Psoas muscle (tissue), 8 donors: ENCODE measurements around the gene SLC12A6. TPM values are rescaled to one million over a fixed set of nuclear protein-coding genes. Genes with fewer than 3 reads are reported as not detected.
"Not testable (repeated sequence)": the region's sequence is repeated elsewhere in the genome, so short reads cannot be mapped to it uniquely, and the experiment has no call there.

Experiments used
- ATAC-seq, 4 donors: fragments of 200-7000 bp; cut with Tn5 transposase; one replicate each; pipeline ENCODE4 v1.9.1; 2020; ENCODE audit warnings: moderate library complexity in 3 of 4, mild to moderate bottlenecking in 2 of 4
- DNase-seq, 2 donors: peaks; one replicate each; pipeline ENCODE4 v3.0.0-alpha.2; 2020
- H3K27ac ChIP-seq: fragments of 200-600 bp; one replicate; pipeline ENCODE4 v1.8.0; 2022
- H3K27me3 ChIP-seq, 3 donors: fragments of 200-600 bp in 1 of 3; one replicate each; pipeline versions ENCODE4 v1.6.1 to v1.8.0; 2013 to 2022; ENCODE audit warnings: low read length in 2 of 3, mild to moderate bottlenecking in 2 of 3, moderate library complexity in 1 of 3; ENCODE audit not compliant: insufficient read depth in 3 of 3
- H3K36me3 ChIP-seq, 2 donors: fragments of 200-600 bp in 1 of 2; one replicate each; pipeline versions ENCODE4 v1.6.1 to v1.8.0; 2013 to 2022; ENCODE audit warnings: low read depth in 1 of 2, mild to moderate bottlenecking in 1 of 2, moderate library complexity in 1 of 2; ENCODE audit not compliant: insufficient read depth in 1 of 2
- H3K4me1 ChIP-seq: fragments of 200-600 bp; one replicate; pipeline ENCODE4 v1.8.0; 2022
- H3K4me3 ChIP-seq: fragments of 200-600 bp; one replicate; pipeline ENCODE4 v1.8.0; 2022; ENCODE audit warnings: mild to moderate bottlenecking
- H3K9me3 ChIP-seq: fragments of 200-600 bp; one replicate; pipeline ENCODE4 v1.8.0; 2022
- WGBS, 3 donors: extraction: QIAGEN DNeasy Blood & Tissue Kit; methylation state at CpG; one replicate each; pipeline versions ENCODE4 v1.1.6 to v1.1.7; 2013; 5-methylcytosine and 5-hydroxymethylcytosine counted together
- intact Hi-C, 2 donors: fragments of 100-400 bp; cut with DNase I; formaldehyde crosslinking; loops; one replicate each; pipeline versions ENCODE4 v1.11.0 to v1.14.2; 2022
- polyA plus RNA-seq, 3 donors: library from polyadenylated mRNA; stranded (reverse); fragments of 200-250 nt; gene quantifications; one replicate each; pipeline ENCODE4 v1.2.3, GENCODE V29; 2013
- total RNA-seq, 4 donors: library from RNA; stranded (reverse); fragmentation: NEBNext Ultra II Directional in 2 of 4; extraction: Animal tissue kit (Norgen Biotek cat#: 25700) in 2 of 4; gene quantifications; one replicate each; pipeline versions ENCODE4 v1.2.1 to v1.2.4, GENCODE V29; 2021 to 2023
- TF ChIP-seq, protein P1 (sequence below): fragments of 200-600 bp; IDR thresholded peaks from one replicate; pipeline ENCODE4 v1.8.0; 2022; ENCODE audit warnings: antibody characterized with exemption
- donor health status: healthy with polysubstance abuse.
- donor health status: DM: no; HTN: no; CAD: no; lungs with moderate emphysema.
- donor health status: Bipolar disorder and iron deficiency.
- donor health status: healthy.
- donor health status: DM: yes; HTN: yes; CAD: no.
- donor health status: DM: no; HTN: no; CAD: no.
- donor health status: DM: no; HTN: no; CAD: no.
- donor health status: DM: yes; HTN: yes; CAD: no.

SLC12A6 gene
- total and polyA plus RNA-seq, 7 donors, result 2.3 to 22.1 (median 12.3) TPM

GRCh38 chr15:34349769-34350168 is 12.2 kb upstream of the SLC12A6 start:
- no peaks in the 10 kb centered on the region for H3K9me3 ChIP-seq
- ATAC-seq (no peak), DNase-seq (no peak)
- intact Hi-C loops, result no loop called here
- TF ChIP-seq, protein P1, sequence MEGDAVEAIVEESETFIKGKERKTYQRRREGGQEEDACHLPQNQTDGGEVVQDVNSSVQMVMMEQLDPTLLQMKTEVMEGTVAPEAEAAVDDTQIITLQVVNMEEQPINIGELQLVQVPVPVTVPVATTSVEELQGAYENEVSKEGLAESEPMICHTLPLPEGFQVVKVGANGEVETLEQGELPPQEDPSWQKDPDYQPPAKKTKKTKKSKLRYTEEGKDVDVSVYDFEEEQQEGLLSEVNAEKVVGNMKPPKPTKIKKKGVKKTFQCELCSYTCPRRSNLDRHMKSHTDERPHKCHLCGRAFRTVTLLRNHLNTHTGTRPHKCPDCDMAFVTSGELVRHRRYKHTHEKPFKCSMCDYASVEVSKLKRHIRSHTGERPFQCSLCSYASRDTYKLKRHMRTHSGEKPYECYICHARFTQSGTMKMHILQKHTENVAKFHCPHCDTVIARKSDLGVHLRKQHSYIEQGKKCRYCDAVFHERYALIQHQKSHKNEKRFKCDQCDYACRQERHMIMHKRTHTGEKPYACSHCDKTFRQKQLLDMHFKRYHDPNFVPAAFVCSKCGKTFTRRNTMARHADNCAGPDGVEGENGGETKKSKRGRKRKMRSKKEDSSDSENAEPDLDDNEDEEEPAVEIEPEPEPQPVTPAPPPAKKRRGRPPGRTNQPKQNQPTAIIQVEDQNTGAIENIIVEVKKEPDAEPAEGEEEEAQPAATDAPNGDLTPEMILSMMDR, result no peak
- no peaks in the 10 kb centered on the region for H3K27me3 ChIP-seq
- no peaks in the 10 kb centered on the region for H3K36me3 ChIP-seq
- WGBS, 3 donors, result 80 to 82% (median 82%) methylated on average over 4 of the region's 4 CpGs
- H3K27ac ChIP-seq, result no peak overlapping the region
- no peaks in the 10 kb centered on the region for H3K4me1 ChIP-seq
- H3K4me3 ChIP-seq, result no peak overlapping the region

- H3K27me3 ChIP-seq, result no peaks in the 10 kb centered on the region
- TF ChIP-seq, protein P1, result no peak
- no peaks in the 10 kb centered on the region for H3K4me1 ChIP-seq
- H3K4me3 ChIP-seq, result no peak overlapping the region
- 80 to 90% (median 82%) methylated on average over 1 of the region's 1 CpG for WGBS, 3 donors
- no peaks in the 10 kb centered on the region for H3K9me3 ChIP-seq
- no peaks in the 10 kb centered on the region for H3K36me3 ChIP-seq
- ATAC-seq, result no peak
- no peak for DNase-seq
- intact Hi-C loops, result no loop called here
- H3K27ac ChIP-seq, result no peak overlapping the region
Observed at GRCh38 chr15:34348735-34349300, 11.2 kb upstream of the SLC12A6 start.

DNA sequence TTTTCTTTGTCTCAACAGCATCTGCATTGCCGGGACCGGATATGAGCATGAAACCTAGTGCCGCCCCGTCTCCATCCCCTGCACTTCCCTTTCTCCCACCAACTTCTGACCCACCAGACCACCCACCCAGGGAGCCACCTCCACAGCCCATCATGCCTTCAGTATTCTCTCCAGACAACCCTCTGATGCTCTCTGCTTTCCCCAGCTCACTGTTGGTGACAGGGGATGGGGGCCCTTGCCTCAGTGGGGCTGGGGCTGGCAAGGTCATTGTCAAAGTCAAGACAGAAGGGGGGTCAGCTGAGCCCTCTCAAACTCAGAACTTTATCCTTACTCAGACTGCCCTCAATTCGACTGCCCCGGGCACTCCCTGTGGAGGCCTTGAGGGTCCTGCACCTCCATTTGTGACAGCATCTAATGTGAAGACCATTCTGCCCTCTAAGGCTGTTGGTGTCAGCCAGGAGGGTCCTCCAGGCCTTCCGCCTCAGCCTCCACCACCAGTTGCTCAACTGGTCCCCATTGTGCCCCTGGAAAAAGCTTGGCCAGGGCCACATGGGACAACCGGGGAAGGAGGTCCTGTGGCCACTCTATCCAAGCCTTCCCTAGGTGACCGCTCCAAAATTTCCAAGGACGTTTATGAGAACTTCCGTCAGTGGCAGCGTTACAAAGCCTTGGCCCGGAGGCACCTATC is 10.5 kb upstream of the SLC12A6 start:
- DNase-seq, result no peak
- no peak for ATAC-seq
- TF ChIP-seq, protein P1, result no peak
- Histone ChIP-seq H3K27me3 (no peaks in the 10 kb centered on the region), H3K27ac (no peak overlapping the region), H3K9me3 (no peaks in the 10 kb centered on the region), H3K36me3 (no peaks in the 10 kb centered on the region), H3K4me3 (no peak overlapping the region), H3K4me1 (no peaks in the 10 kb centered on the region)
- 79 to 83% (median 81%) methylated on average over 13 of the region's 13 CpGs for WGBS, 3 donors
- intact Hi-C loops, result no loop called here

- DNase-seq (peak; percentile 90 to 95), ATAC-seq (peak; percentile 94 to 97 (median 96))
- Histone ChIP-seq H3K9me3 (no peaks in the 10 kb centered on the region), H3K36me3 (peaks cover 0 to 26% of the 10 kb centered on the region in 2 donors), H3K27me3 (no peaks in the 10 kb centered on the region), H3K27ac (peak within 1 kb of the TSS; percentile 77), H3K4me3 (peak within 1 kb of the TSS; percentile 84), H3K4me1 (peaks cover 10% of the 10 kb centered on the region)
- WGBS, 3 donors, result 1% methylated on average over 38 of the region's 38 CpGs
- intact Hi-C loops, result loop anchor here in 1 of 2 donors (1.0 to 5.0 kb wide), 3 partner anchors 24 to 241 kb away; partner anchors contain the start of genes EMC4, EMC7, LPCAT4 and PGBD4
- TF ChIP-seq, protein P1, result peak; percentile 93
Observed at GRCh38 chr15:34342737-34343575, 5.4 kb upstream of the SLC12A6 start, which contains the start of the genes NOP10 and NUTM1. Gene NOP10, minus strand, starts transcription at chr15:34343136. Its CDS starts 63 bp downstream, at chr15:34343073. Gene NUTM1, plus strand, starts transcription at chr15:34343315. Its CDS starts 382 bp downstream, at chr15:34343697.

DNA sequence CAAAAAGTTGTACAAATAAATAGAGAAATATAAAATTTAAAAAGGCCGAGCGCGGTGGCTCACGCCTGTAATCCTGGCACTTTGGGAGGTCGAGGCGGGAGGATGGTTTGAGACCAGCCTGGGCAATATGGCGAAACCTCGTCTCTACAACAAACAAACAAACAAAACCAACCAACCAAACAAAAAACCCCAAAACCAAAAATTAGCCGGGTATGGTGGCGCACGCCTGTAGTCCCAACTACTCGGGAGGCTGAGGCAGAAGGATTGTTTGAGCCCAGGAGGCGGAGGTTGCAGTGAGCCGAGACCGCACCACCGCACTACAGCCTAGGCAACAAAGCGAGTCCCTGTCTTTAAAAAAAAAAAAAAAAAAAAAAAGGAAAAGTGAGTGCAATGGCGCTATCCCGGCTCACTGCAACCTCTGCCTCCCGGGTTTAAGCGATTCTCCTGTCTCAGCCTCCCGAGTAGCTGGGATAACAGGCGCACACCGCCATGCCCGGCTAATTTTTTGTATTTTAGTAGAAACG is 4.7 kb upstream of the SLC12A6 start:
- whole genome bisulfite sequencing, 3 donors, result 41 to 44% (median 43%) methylated on average over 24 to 26 of the region's 26 CpGs
- intact Hi-C loops, result loop anchor here in 1 of 2 donors (5.0 kb wide), 2 partner anchors 115 to 240 kb away; partner anchors contain the start of genes EMC4, EMC7 and PGBD4

More for the DNA sequence above, 4.7 kb upstream of the SLC12A6 start:
- not testable (repeated sequence) for ATAC-seq, H3K27me3 ChIP-seq, H3K4me1 ChIP-seq, H3K9me3 ChIP-seq, DNase-seq
- Histone ChIP-seq H3K27ac (peak overlapping the region; percentile 77), H3K4me3 (peak overlapping the region; percentile 84), H3K36me3 (peaks cover 0 to 26% of the 10 kb centered on the region in 2 donors)
